GM19099 (cell line): ENCODE measurements around the gene AADACL4.

Experiments used
- POLR2A ChIP-seq: IDR thresholded peaks from 3 replicates; pipeline ENCODE4 v1.6.1; 2011; ENCODE audit warnings: low read depth; ENCODE audit not compliant: insufficient read length; ENCODE audit errors: extremely low read depth

The AADACL4 gene

GRCh38 chr1:12604986-12605385 is 38.9 kb upstream of the AADACL4 start:
- TF ChIP-seq POLR2A: no peak

- no peak for TF ChIP-seq POLR2A
These were observed 36.6 kb upstream of the AADACL4 start for GRCh38 chr1:12607263-12607662.

- TF ChIP-seq POLR2A: no peak
These were observed 35.5 kb upstream of the AADACL4 start for GRCh38 chr1:12608311-12608957.

- TF ChIP-seq POLR2A: no peak
These were observed 34.3 kb upstream of the AADACL4 start for GRCh38 chr1:12609469-12610003.

GRCh38 chr1:12610305-12610935 is 33.5 kb upstream of the AADACL4 start:
- TF ChIP-seq POLR2A: no peak

GRCh38 chr1:12610941-12611340 is 32.9 kb upstream of the AADACL4 start:
- TF ChIP-seq POLR2A: no peak

GRCh38 chr1:12613180-12613579 is 30.7 kb upstream of the AADACL4 start:
- TF ChIP-seq POLR2A: no peak

GRCh38 chr1:12614402-12615158 is 29.3 kb upstream of the AADACL4 start:
- no peak for TF ChIP-seq POLR2A

GRCh38 chr1:12615159-12615864 is 28.6 kb upstream of the AADACL4 start:
- no peak for TF ChIP-seq POLR2A

- TF ChIP-seq POLR2A: no peak
These were observed 27.8 kb upstream of the AADACL4 start for GRCh38 chr1:12615865-12616708.

GRCh38 chr1:12616709-12617373 is 27.0 kb upstream of the AADACL4 start:
- no peak for TF ChIP-seq POLR2A

GRCh38 chr1:12617511-12617900 is 26.4 kb upstream of the AADACL4 start:
- TF ChIP-seq POLR2A: no peak

GRCh38 chr1:12617901-12618660 is 25.8 kb upstream of the AADACL4 start, which contains the start of gene DHRS3:
DHRS3 (minus strand) TSS chr1:12618210; CDS start chr1:12617348, 862 bp downstream.
- TF ChIP-seq POLR2A: no peak
